ENCODE results near the gene SCAMP2. TPM values are rescaled to one million over a fixed set of nuclear protein-coding genes. Genes with fewer than 3 reads are reported as not detected.
A peak's percentile ranks its signal among the peaks of the same experiment; 100 is the strongest.

The SCAMP2 gene
- total RNA-seq, 2 experiments from 2014 or later = 57.8 to 58.9 TPM

DNA sequence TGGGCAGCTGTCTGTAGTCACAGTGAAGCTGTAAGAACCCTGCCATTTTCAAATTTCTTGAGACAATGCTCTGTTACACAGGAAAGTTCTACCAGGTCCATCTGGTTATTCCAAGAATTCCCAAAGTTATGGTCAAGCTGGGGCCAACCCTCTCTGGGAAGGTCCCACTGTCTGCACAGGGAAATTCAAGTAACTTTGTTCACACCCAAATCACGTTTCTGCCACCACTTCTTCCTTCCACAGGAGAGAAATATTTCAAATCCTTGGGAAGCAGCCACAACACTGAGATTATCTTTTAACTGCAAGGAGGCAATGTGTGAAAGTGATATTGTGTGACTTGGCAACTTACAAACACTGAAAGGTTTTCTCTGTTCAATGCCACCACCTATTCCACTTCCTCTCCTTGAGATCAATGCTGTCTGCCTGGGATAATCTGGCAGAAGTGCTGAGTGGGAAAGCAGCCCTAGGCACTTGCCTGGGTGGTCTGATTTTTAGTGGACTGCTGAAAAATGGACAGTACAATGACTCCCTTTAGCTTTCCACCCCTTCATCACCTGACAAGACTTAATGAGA is 5.6 kb downstream of the SCAMP2 start:
- DNase-seq (no peak), ATAC-seq (no peak)
- ChIA-PET CTCF (interaction anchor here (4.9 kb wide), 1 partner anchor 34 kb away, joined by 37 read pairs; no protein-coding TSS in a partner anchor), POLR2A (interaction anchor here (1.1 to 1.4 kb wide), 3 partner anchors 14 to 64 kb away, joined by 3 to 6 read pairs (median 4); partner anchors contain the start of gene ULK3)
- Mint-ChIP-seq H3K36me3 (ENCODE audit: low read depth) (peaks cover 37% of the 10 kb centered on the region), H3K4me1 (ENCODE audit: low read depth) (peaks cover 67% of the 10 kb centered on the region), H3K4me3 (no peak overlapping the region), H3K27ac (peak overlapping the region; percentile 44), H3K9me3 (no peaks in the 10 kb centered on the region), H3K27me3 (no peaks in the 10 kb centered on the region)
- intact Hi-C loops (cut with micrococcal nuclease) = no loop called here
- TF ChIP-seq, protein P1, sequence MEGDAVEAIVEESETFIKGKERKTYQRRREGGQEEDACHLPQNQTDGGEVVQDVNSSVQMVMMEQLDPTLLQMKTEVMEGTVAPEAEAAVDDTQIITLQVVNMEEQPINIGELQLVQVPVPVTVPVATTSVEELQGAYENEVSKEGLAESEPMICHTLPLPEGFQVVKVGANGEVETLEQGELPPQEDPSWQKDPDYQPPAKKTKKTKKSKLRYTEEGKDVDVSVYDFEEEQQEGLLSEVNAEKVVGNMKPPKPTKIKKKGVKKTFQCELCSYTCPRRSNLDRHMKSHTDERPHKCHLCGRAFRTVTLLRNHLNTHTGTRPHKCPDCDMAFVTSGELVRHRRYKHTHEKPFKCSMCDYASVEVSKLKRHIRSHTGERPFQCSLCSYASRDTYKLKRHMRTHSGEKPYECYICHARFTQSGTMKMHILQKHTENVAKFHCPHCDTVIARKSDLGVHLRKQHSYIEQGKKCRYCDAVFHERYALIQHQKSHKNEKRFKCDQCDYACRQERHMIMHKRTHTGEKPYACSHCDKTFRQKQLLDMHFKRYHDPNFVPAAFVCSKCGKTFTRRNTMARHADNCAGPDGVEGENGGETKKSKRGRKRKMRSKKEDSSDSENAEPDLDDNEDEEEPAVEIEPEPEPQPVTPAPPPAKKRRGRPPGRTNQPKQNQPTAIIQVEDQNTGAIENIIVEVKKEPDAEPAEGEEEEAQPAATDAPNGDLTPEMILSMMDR (IDR thresholded peaks at IDR 0.05) = no peak

DNA sequence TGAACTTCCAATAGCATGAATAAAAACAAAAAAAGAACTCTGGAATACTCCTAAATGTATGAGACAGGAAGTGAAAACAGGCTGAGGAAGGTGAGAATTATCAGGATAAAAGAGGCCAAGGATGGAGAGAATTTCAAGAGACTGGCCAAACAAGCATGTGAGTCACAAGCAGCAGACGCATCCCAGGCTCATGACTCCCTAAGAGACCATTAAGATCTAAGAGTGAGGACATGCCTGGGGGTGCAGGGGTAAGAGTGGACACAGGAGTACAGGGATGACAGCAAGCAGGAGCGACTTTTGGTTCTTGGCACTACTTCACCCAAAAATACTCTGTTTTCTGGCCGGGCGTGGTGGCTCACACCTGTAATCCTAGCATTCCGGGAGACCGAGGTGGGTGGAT is 7.1 kb downstream of the SCAMP2 start:
- DNase-seq (no peak), ATAC-seq (no peak)
- peaks cover 36% of the 10 kb centered on the region for H3K36me3 Mint-ChIP-seq (ENCODE audit: low read depth)
- H3K9me3 Mint-ChIP-seq = no peaks in the 10 kb centered on the region
- no peak overlapping the region for H3K4me3 Mint-ChIP-seq
- ChIA-PET POLR2A (no interaction called here), CTCF (no interaction called here)
- no peaks in the 10 kb centered on the region for H3K27me3 Mint-ChIP-seq
- H3K4me1 Mint-ChIP-seq (ENCODE audit: low read depth) = peaks cover 60% of the 10 kb centered on the region
- peak overlapping the region; percentile 6 for H3K27ac Mint-ChIP-seq
- TF ChIP-seq, protein P1 (IDR thresholded peaks at IDR 0.05) = no peak
- intact Hi-C loops (cut with micrococcal nuclease) = no loop called here

DNA sequence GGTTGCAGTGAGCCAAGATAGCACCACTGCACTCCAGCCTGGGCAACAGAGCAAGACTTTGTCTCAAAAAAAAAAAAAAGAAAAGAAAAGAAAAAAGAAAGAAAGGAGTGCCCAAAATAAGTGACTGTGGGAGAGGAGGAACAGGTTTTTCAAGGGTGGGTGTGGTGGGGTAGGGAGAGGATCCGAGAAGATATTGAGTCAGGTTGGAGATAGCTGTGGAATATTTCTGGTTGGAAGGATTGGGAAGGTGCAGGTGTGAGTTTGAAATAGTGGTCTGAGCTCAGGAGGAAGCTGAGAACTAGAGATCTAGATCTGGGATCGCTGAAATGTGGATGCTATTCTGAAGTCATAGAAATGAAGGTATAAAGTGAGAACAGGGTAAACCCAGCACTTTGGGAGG is 7.8 kb downstream of the SCAMP2 start:
- H3K4me3 Mint-ChIP-seq = no peak overlapping the region
- peaks cover 31% of the 10 kb centered on the region for H3K36me3 Mint-ChIP-seq (ENCODE audit: low read depth)
- H3K9me3 Mint-ChIP-seq = no peaks in the 10 kb centered on the region
- DNase-seq = no peak
- no peak for ATAC-seq
- H3K4me1 Mint-ChIP-seq (ENCODE audit: low read depth) = peaks cover 52% of the 10 kb centered on the region
- ChIA-PET POLR2A (interaction anchor here (0.7 kb wide), 1 partner anchor 23 kb away, joined by 4 read pairs; no protein-coding TSS in a partner anchor), CTCF (no interaction called here)
- no peaks in the 10 kb centered on the region for H3K27me3 Mint-ChIP-seq
- TF ChIP-seq, protein P1 (IDR thresholded peaks at IDR 0.05) = no peak
- intact Hi-C loops (cut with micrococcal nuclease) = no loop called here
- H3K27ac Mint-ChIP-seq = peak overlapping the region; percentile 64

GRCh38 chr15:74864296-74864695 is 8.9 kb downstream of the SCAMP2 start:
- intact Hi-C loops (cut with micrococcal nuclease) = no loop called here
- H3K4me1 Mint-ChIP-seq (ENCODE audit: low read depth) = peaks cover 48% of the 10 kb centered on the region
- no peak overlapping the region for H3K4me3 Mint-ChIP-seq
- peak overlapping the region; percentile 8 for H3K27ac Mint-ChIP-seq
- H3K36me3 Mint-ChIP-seq (ENCODE audit: low read depth) = peaks cover 29% of the 10 kb centered on the region
- ChIA-PET POLR2A (no interaction called here), CTCF (interaction anchor here (1.0 to 1.8 kb wide), 2 partner anchors 37 to 233 kb away, joined by 3 to 7 read pairs; no protein-coding TSS in a partner anchor)
- H3K27me3 Mint-ChIP-seq = no peaks in the 10 kb centered on the region
- H3K9me3 Mint-ChIP-seq = no peaks in the 10 kb centered on the region
- DNase-seq (no peak), ATAC-seq (no peak)
- TF ChIP-seq, protein P1 (IDR thresholded peaks at IDR 0.05) = no peak

DNA sequence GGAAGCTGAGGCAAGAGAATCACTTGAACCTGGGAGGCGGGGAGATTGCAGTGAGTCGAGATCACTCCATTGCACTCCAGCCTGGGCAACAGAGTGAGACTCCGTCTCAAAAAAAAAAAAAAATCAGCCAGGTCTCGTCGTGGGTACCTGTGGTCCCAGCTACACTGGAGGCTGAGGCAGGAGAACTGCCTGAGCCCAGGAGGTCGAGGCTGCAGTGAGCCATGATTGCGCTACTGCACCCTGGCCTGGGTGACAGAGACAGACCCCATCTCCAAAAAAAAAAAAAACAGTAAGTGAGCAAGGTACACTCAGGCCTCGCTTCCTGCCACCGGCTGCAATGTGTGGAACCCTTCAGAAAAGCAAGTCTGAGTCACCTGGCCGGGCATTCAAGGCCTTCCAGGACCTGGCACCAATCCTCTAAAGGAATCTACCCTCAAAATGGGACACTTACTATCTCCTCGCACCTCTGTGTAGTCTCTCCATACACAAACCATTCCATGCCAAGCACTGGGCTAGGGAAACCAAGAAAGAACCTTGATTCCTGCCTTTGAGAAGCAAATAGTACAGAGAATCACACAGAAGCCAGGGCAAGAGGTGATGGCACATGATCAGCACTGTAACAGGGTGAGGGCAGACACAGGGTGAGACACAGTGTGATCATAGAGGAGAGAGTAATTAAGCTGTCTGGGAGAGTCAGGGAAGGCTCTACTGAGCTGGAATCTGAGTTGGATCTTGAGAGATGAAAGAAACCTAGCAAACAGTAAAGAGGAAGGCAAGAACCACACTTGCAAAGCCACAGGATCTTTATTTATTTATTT is 9.7 kb downstream of the SCAMP2 start:
- DNase-seq = peak; percentile 56
- Mint-ChIP-seq H3K27ac (peak overlapping the region; percentile 72), H3K36me3 (ENCODE audit: low read depth) (peaks cover 28% of the 10 kb centered on the region), H3K9me3 (no peaks in the 10 kb centered on the region), H3K4me3 (no peak overlapping the region), H3K27me3 (no peaks in the 10 kb centered on the region), H3K4me1 (ENCODE audit: low read depth) (peaks cover 52% of the 10 kb centered on the region)
- TF ChIP-seq, protein P1 (IDR thresholded peaks at IDR 0.05) = no peak
- CTCF ChIA-PET = interaction anchor here (1.0 to 1.8 kb wide), 3 partner anchors 38 to 232 kb away, joined by 3 to 7 read pairs (median 6); no protein-coding TSS in a partner anchor
- intact Hi-C loops (cut with micrococcal nuclease) = no loop called here
- ATAC-seq = peak; percentile 81
- POLR2A ChIA-PET = no interaction called here
